ENCODE data around the gene C1QTNF5. TPM values are rescaled to one million over a fixed set of nuclear protein-coding genes. Genes with fewer than 3 reads are reported as not detected.

C1QTNF5 gene
- total RNA-seq, 1 donor from 2014 or later = 47.6 TPM

DNA sequence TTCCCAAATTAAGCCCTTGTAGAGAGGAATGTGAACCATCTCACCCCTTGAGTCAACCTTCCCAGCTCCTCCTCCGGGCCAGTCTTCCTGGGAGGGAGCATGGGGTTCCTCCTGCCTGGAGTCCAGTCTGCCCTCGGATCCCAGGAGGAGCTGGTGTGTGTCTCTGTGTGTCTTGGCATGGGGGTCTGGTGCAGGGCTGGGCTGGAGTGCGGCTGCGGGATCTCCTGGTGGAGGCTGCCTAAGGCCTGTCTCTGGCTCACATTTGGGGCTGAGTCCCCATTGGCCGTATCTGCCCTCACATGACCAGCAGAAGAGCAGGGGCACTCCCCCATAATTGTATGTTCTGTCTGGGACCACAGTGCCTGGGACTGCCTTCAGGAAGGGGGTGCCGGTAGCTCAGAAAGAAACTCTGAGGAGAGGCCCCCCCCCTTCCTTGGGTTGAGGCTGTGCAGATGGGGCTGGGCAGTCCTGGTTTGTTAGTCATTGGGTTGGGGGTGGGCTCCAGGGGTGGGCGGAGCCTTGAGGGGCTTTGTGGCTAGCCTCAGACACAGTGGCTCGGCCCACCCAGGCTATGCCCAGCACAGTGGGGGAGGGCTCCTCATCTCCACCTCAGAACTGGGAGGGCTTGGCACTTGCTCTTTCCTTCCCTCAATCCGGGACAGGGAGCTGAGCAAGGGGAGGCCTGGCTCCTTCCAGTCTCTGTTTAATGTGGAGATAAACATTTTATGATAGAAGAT, 2.9 kb downstream of the C1QTNF5 start:
- ATAC-seq = no peak
- TF ChIP-seq CTCF (IDR thresholded peaks at IDR 0.05) = no peak
- H3K27ac ChIP-seq = peak overlapping the region; percentile 17
- peaks cover 16% of the 10 kb centered on the region for H3K27me3 ChIP-seq
- intact Hi-C loops (cut with DNase I) = no loop called here
- DNase-seq = peak; percentile 59
- peaks cover 8% of the 10 kb centered on the region for H3K36me3 ChIP-seq
- peaks cover 33% of the 10 kb centered on the region for H3K4me1 ChIP-seq
- no peak overlapping the region for H3K4me3 ChIP-seq
- no peaks in the 10 kb centered on the region for H3K9me3 ChIP-seq

- peaks cover 33% of the 10 kb centered on the region for H3K4me1 ChIP-seq
- no peaks in the 10 kb centered on the region for H3K9me3 ChIP-seq
- no peak overlapping the region for H3K4me3 ChIP-seq
- ATAC-seq (no peak), DNase-seq (peak; percentile 38)
- intact Hi-C loops (cut with DNase I) = no loop called here
- H3K27me3 ChIP-seq = peaks cover 9% of the 10 kb centered on the region
- no peak overlapping the region for H3K27ac ChIP-seq
- peaks cover 8% of the 10 kb centered on the region for H3K36me3 ChIP-seq
- TF ChIP-seq CTCF (IDR thresholded peaks at IDR 0.05) = no peak
Measured at GRCh38 chr11:119336744-119337469, 3.8 kb downstream of the C1QTNF5 start.

GRCh38 chr11:119335655-119336543, 4.8 kb downstream of the C1QTNF5 start:
- ATAC-seq = no peak
- peaks cover 24% of the 10 kb centered on the region for H3K4me1 ChIP-seq
- peaks cover 9% of the 10 kb centered on the region for H3K27me3 ChIP-seq
- DNase-seq = peak; percentile 61
- no peak overlapping the region for H3K4me3 ChIP-seq
- no peak overlapping the region for H3K27ac ChIP-seq
- TF ChIP-seq CTCF (IDR thresholded peaks at IDR 0.05) = no peak
- peaks cover 8% of the 10 kb centered on the region for H3K36me3 ChIP-seq
- no peaks in the 10 kb centered on the region for H3K9me3 ChIP-seq
- intact Hi-C loops (cut with DNase I) = no loop called here

DNA sequence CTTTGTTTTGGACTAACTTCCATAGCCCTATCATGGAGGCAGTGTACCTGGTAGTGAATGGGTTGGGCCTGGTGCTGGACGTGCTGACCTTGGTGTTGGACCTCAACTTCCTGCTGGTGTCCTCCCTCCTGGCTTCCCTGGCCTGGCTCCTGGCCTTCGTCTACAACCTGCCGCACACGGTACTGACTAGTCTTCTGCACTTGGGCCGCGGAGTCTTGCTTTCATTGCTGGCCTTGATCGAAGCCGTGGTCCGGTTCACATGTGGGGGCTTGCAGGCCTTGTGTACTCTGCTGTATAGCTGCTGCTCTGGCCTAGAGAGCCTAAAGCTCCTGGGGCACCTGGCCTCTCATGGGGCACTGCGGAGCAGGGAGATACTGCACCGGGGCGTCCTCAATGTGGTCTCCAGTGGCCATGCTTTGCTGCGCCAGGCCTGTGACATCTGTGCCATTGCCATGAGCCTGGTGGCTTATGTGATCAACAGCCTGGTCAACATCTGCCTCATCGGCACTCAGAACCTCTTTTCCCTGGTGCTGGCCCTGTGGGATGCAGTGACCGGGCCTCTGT, 5.5 kb downstream of the C1QTNF5 start:
- Histone ChIP-seq H3K36me3 (peaks cover 8% of the 10 kb centered on the region), H3K4me3 (peak overlapping the region; percentile 95), H3K9me3 (no peaks in the 10 kb centered on the region), H3K4me1 (peaks cover 21% of the 10 kb centered on the region), H3K27ac (no peak overlapping the region), H3K27me3 (peaks cover 12% of the 10 kb centered on the region)
- no peak for TF ChIP-seq CTCF (IDR thresholded peaks at IDR 0.05)
- ATAC-seq (no peak), DNase-seq (peak; percentile 57)
- intact Hi-C loops (cut with DNase I) = no loop called here

DNA sequence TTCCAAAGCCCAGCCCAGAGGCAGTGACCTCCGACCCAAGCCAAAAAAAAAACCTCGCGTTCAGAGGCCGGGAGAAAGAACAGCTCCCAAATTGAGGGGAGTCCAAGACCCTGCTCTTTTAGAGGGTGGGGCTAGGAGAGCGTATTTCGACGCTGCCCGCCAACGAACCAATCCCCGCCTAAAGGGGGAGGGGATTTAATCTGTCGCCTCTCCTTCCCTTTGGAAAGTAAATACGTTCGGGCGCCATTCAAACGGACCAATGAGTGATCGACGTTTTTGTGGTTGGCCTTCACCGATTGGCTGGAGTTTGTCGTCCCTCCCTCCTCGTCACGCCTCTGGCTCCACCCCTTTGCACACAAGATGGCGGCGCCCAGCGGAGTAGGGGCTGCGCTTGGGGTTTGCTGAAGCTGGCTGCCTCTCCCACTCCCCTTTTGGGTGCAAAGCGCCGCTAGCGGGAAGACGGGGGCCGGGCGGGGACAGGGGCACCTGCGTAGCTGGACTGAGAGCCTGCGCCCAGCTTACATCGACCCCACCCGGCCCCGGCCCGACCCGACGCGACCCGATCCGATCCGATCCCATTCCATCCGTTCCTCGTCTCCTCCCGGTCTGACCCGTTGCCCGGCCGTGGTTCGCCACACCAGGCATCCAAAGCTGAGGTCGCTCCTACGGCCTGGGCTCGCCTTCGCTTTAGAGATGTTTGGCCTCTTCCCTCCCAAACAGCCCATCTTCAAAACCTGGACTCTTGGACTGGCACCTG, 6.3 kb downstream of the C1QTNF5 start, which contains the start of gene RNF26:
Gene RNF26 (plus strand): TSS at position 354 of the 757 bp plus-strand sequence. CDS start 596 bp downstream, outside the sequence.
- Histone ChIP-seq H3K27me3 (peaks cover 7% of the 10 kb centered on the region), H3K27ac (peak within 1 kb of the TSS; percentile 93), H3K4me1 (peaks cover 21% of the 10 kb centered on the region), H3K9me3 (no peaks in the 10 kb centered on the region), H3K36me3 (peaks cover 8% of the 10 kb centered on the region), H3K4me3 (peak within 1 kb of the TSS; percentile 95)
- ATAC-seq (peak; percentile 97), DNase-seq (peak; percentile 93)
- intact Hi-C loops (cut with DNase I) = no loop called here
- no peak for TF ChIP-seq CTCF (IDR thresholded peaks at IDR 0.05)

Measured in upper lobe of right lung (tissue), 1 donor.